Smooth muscle cell of bladder (primary cell): ENCODE measurements around the gene S1PR5. TPM values are rescaled to one million over a fixed set of nuclear protein-coding genes. Genes with fewer than 3 reads are reported as not detected.

Experiments used
- total RNA-seq: library from RNA; depleted of rRNA; stranded (reverse); fragments of >200 nt; gene quantifications from 2 replicates; pipeline ENCODE4 v1.2.3, GENCODE V29; 2014

S1PR5 gene, protein sequence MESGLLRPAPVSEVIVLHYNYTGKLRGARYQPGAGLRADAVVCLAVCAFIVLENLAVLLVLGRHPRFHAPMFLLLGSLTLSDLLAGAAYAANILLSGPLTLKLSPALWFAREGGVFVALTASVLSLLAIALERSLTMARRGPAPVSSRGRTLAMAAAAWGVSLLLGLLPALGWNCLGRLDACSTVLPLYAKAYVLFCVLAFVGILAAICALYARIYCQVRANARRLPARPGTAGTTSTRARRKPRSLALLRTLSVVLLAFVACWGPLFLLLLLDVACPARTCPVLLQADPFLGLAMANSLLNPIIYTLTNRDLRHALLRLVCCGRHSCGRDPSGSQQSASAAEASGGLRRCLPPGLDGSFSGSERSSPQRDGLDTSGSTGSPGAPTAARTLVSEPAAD
- total RNA-seq: 0.14 and 0.74 TPM in 2 replicates

DNA sequence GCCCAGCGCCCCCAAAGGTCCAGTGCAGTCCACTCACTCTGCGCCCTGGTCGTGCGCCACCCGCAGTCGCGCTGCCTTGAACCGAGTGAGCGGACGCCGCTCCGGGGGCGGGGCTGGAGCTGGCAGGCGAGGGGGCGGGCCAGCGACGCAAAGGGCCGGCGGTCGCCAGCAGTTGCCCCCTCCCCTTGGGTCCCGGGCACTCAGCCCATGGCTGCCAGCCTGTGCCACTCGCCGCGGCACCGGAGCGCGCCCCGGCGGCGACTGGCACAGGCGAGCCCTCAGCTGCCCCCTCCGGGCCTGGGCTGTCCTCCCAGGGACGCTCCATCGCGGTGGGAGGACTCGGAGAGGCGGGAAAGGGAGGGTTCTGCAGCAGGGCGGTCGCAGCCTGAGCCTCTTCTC lies at the start of gene S1PR5:
TSS of gene S1PR5 (minus strand) at position 87 of the 399 bp plus-strand sequence. CDS start 2,436 bp downstream, outside the sequence.

DNA sequence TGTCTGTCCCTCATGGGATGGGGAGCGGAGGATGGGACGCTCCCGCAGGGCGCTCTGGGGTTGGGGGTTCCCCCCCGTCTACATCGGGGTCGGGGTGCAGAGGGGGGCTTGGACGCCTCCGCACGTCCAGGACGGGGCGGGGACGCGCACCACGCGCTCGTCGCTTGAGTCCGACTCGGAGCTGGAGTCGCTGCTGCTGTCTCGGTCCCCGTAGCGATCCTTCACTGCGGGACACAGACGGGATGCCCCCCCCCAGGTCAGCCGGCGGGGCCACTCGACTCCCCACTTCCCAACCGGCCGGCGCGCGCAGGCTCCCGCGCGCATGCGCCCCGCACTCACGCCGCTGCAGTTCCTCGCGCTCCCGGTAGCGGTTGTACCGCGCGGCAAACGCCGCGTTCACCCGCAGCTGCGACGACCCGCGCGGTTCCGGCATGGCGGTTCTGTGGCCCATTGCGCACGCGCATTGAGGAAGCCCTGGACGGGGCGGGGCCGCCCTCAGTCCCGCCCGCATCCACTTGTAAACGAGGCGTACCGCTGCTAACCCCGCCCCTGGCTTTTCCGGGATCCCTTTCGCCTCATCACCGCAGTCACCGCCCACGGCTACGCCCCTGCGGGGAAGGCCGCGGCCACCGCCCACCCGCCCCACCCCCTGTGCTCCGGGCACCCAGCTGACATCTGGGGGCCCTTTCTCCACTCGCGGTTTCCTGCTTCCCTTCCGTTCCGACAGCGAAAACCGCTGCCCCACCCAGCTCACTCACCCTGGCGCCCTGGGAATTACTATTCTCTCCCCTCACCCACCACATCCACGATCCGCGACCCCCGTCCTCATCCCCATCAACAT lies 48.5 kb upstream of the S1PR5 start, which contains the start of gene KRI1:
TSS of gene KRI1 (minus strand) at position 444 of the 841 bp plus-strand sequence. CDS start at position 433, 11 bp downstream.

DNA sequence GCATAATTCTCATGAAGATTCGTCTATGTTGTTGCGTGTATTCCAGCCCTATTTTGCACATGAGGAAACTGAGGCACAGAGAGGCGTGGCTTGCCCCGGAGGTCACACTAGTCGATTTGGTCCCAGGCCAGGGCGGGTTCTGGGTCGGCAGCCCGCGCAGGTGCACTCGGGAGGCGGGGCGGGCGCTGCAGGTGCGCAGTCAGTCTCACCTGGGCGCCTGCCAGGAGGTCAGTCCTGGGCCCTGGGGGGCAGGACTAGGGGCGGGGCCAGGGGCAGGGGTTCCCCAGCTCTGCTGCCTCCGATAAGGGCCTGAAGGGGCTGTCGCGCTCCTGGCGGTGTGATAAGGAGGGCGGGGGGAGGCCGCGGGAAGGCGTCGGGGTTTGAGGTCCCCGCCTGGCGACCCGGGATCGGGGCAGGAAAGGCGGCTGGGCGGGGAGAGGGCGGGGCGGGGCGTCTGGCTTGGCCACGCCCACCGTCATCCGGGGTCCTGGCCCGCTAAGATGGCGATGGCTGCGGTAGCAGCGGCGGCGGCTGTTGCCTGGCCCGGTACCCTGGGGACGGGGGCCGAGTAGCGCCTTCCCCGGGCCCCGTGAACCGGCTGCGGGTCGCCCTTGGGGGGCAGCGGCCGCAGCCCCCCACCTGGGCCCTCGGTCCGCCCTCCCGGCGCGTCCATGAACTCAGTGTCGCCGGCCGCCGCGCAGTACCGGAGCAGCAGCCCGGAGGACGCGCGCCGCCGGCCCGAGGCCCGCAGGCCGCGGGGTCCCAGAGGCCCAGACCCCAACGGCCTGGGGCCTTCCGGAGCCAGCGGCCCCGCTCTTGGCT lies 26.4 kb upstream of the S1PR5 start, which contains the start of gene ATG4D:
TSS of gene ATG4D (plus strand) at position 485 of the 822 bp plus-strand sequence. CDS start at position 672, 187 bp downstream.

DNA sequence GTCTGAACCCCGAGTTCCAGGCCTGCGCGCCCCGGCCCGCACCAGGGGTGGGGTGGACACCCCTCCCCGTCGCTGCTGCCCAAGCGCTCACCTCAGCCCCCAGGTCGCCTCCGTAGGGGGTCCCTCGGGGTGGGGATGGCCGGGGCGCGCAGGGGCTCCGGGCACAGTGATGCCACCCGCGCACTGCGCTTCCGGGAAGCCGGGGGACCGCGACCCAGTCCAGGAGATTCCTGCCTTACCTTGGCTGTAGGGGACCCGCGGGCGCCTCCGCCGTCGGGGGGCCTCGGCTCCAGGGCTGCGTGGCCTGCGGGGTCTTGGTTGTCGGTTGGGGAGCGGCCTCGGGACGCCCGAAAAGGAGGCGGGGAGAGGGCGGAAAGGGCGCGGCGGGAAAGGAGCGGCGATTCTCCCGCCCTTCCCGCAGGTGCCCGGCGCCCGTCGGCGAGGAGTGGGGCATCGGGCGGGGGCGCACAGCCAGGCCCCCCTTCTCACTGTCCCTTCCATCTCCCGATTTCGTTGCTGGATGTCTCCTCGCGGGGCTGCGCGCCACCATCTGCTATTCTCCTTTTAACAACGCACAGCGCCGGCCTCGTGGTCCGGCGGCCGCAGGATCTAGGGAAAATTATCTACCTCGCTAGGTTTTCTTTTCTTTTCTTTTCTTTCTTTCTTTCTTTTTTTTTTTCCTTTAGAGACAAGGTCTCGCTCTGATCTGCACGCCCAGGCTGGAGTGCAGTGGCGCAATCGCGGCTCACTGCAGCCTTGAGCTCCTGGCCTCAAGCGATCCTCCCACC lies 14.1 kb downstream of the S1PR5 start, which contains the start of gene KEAP1:
TSS of gene KEAP1 (minus strand) at position 355 of the 788 bp plus-strand sequence. CDS start 3,323 bp downstream, outside the sequence.

Other genes with a start within 250 kb of the S1PR5 start
- gene ICAM1, start 246.3 kb downstream of the S1PR5 start, total RNA-seq: 6.3 and 13.2 TPM in 2 replicates
- gene ICAM4, start 230.5 kb downstream of the S1PR5 start, total RNA-seq: 1.5 and 4.4 TPM in 2 replicates
- gene ICAM5, start 227.5 kb downstream of the S1PR5 start, total RNA-seq: 1.3 TPM in 2 replicates
- gene ZGLP1, start 207.6 kb downstream of the S1PR5 start, total RNA-seq: 0.28 and 0.37 TPM in 2 replicates
- gene FDX2, start 201.4 kb downstream of the S1PR5 start, total RNA-seq: 15.2 and 16.6 TPM in 2 replicates
- gene RAVER1, start 183.9 kb downstream of the S1PR5 start, total RNA-seq: 4.1 and 6.4 TPM in 2 replicates
- gene ICAM3, start 177.8 kb downstream of the S1PR5 start, total RNA-seq: 10.7 and 12.9 TPM in 2 replicates
- 44.8 and 63.2 TPM in 2 replicates for gene TYK2, start 136.9 kb downstream of the S1PR5 start, total RNA-seq
- gene CDC37, start 113.9 kb downstream of the S1PR5 start, total RNA-seq: 188 and 194 TPM in 2 replicates
- 2.7 and 3.8 TPM in 2 replicates for gene PDE4A, start 96.9 kb downstream of the S1PR5 start, total RNA-seq
- gene KEAP1, start 14.1 kb downstream of the S1PR5 start, total RNA-seq: 81.9 and 97.7 TPM in 2 replicates
- gene ATG4D, start 26.5 kb upstream of the S1PR5 start, total RNA-seq: 10.8 and 13.2 TPM in 2 replicates
- gene KRI1, start 48.6 kb upstream of the S1PR5 start, total RNA-seq: 7.0 and 9.1 TPM in 2 replicates
- 2.7 and 3.1 TPM in 2 replicates for gene CDKN2D, start 51.5 kb upstream of the S1PR5 start, total RNA-seq
- gene AP1M2, start 69.9 kb upstream of the S1PR5 start, total RNA-seq: not detected in 2 replicates
- gene SLC44A2, start 108.1 kb upstream of the S1PR5 start, total RNA-seq: 28.4 and 35.5 TPM in 2 replicates
- 60.4 and 69.0 TPM in 2 replicates for gene ILF3, start 136.9 kb upstream of the S1PR5 start, total RNA-seq
- gene QTRT1, start 184.0 kb upstream of the S1PR5 start, total RNA-seq: 26.0 and 31.1 TPM in 2 replicates
- gene DNM2, start 200.6 kb upstream of the S1PR5 start, total RNA-seq: 64.3 and 64.7 TPM in 2 replicates